ENCODE measurements around the gene GPSM3. TPM values are rescaled to one million over a fixed set of nuclear protein-coding genes. Genes with fewer than 3 reads are reported as not detected.

GPSM3 gene
- total and polyA plus RNA-seq, 2 of the 13 experiments (the other 11 are each of a cell fraction or from before 2014, with no cell fraction given): 0.18 to 6.2 TPM

DNA sequence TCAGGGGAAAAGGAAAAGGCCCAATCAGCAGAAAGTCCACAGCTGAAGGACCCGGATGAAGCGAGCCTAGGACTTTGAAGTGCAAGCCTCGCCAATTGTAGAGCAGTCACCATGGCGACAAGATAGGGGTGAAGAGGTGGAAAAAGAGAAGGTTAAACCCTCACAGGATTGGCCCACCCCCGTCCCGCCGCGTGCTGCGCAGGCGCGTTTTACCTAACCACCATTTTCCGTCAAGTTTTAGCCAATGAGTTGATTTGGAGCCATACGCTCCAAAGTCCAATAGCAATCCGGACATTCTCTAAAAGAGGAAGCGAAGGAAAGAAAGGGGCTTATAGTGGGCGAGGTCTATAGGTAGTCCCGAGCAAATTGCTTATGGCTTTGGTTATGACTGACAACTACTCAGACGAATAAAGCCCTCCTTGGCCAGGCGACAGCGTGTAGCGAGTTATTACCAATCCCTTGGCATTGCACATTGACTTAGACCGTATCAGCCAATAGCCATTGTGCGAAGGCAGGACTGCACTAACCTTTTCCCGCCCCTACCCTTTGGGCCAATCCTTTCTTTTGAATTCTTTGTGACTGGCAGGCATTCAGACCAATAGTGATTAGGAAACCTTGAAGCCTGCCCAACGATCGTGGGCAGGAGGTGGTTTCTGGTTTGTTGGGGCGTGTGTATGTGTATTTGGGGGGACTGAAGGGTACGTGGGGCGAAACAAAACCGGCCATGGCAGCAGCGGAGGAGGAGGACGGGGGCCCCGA lies 14.5 kb downstream of the GPSM3 start, which contains the start of gene RNF5 (continued):
- TF ChIP-seq, protein P1, sequence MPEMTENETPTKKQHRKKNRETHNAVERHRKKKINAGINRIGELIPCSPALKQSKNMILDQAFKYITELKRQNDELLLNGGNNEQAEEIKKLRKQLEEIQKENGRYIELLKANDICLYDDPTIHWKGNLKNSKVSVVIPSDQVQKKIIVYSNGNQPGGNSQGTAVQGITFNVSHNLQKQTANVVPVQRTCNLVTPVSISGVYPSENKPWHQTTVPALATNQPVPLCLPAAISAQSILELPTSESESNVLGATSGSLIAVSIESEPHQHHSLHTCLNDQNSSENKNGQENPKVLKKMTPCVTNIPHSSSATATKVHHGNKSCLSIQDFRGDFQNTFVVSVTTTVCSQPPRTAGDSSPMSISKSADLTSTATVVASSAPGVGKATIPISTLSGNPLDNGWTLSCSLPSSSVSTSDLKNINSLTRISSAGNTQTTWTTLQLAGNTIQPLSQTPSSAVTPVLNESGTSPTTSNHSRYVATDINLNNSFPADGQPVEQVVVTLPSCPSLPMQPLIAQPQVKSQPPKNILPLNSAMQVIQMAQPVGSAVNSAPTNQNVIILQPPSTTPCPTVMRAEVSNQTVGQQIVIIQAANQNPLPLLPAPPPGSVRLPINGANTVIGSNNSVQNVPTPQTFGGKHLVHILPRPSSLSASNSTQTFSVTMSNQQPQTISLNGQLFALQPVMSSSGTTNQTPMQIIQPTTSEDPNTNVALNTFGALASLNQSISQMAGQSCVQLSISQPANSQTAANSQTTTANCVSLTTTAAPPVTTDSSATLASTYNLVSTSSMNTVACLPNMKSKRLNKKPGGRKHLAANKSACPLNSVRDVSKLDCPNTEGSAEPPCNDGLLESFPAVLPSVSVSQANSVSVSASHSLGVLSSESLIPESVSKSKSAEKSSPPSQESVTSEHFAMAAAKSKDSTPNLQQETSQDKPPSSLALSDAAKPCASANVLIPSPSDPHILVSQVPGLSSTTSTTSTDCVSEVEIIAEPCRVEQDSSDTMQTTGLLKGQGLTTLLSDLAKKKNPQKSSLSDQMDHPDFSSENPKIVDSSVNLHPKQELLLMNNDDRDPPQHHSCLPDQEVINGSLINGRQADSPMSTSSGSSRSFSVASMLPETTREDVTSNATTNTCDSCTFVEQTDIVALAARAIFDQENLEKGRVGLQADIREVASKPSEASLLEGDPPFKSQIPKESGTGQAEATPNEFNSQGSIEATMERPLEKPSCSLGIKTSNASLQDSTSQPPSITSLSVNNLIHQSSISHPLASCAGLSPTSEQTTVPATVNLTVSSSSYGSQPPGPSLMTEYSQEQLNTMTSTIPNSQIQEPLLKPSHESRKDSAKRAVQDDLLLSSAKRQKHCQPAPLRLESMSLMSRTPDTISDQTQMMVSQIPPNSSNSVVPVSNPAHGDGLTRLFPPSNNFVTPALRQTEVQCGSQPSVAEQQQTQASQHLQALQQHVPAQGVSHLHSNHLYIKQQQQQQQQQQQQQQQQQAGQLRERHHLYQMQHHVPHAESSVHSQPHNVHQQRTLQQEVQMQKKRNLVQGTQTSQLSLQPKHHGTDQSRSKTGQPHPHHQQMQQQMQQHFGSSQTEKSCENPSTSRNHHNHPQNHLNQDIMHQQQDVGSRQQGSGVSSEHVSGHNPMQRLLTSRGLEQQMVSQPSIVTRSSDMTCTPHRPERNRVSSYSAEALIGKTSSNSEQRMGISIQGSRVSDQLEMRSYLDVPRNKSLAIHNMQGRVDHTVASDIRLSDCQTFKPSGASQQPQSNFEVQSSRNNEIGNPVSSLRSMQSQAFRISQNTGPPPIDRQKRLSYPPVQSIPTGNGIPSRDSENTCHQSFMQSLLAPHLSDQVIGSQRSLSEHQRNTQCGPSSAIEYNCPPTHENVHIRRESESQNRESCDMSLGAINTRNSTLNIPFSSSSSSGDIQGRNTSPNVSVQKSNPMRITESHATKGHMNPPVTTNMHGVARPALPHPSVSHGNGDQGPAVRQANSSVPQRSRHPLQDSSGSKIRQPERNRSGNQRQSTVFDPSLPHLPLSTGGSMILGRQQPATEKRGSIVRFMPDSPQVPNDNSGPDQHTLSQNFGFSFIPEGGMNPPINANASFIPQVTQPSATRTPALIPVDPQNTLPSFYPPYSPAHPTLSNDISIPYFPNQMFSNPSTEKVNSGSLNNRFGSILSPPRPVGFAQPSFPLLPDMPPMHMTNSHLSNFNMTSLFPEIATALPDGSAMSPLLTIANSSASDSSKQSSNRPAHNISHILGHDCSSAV (CRISPR knock-in tag; IDR thresholded peaks at IDR 0.05; ENCODE audit: borderline replicate concordance): no peak
- no peak; the same call in 1 of the 2 replicates for TF ChIP-seq DMAP1 (CRISPR knock-in tag; IDR thresholded peaks at IDR 0.05)
- TF ChIP-seq, protein P2, sequence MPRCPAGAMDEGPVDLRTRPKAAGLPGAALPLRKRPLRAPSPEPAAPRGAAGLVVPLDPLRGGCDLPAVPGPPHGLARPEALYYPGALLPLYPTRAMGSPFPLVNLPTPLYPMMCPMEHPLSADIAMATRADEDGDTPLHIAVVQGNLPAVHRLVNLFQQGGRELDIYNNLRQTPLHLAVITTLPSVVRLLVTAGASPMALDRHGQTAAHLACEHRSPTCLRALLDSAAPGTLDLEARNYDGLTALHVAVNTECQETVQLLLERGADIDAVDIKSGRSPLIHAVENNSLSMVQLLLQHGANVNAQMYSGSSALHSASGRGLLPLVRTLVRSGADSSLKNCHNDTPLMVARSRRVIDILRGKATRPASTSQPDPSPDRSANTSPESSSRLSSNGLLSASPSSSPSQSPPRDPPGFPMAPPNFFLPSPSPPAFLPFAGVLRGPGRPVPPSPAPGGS (CRISPR knock-in tag; IDR thresholded peaks at IDR 0.05): no peak
- TF ChIP-seq JUNB (CRISPR knock-in tag; IDR thresholded peaks at IDR 0.05; ENCODE audit: borderline replicate concordance): no peak
- no peak for TF ChIP-seq ZNF256 (CRISPR knock-in tag; conservative IDR thresholded peaks at IDR 0.05)
- no peak for TF ChIP-seq ZSCAN21 (CRISPR knock-in tag; IDR thresholded peaks at IDR 0.05; ENCODE audit: borderline replicate concordance)
- TF ChIP-seq ZBTB7A (CRISPR knock-in tag; IDR thresholded peaks at IDR 0.05): no peak
- TF ChIP-seq ZHX2 (IDR thresholded peaks at IDR 0.05; ENCODE audit: low read depth): no peak
- TF ChIP-seq ZHX2 (CRISPR knock-in tag; IDR thresholded peaks at IDR 0.05; ENCODE audit: borderline replicate concordance): no peak
- TF ChIP-seq, protein P3, sequence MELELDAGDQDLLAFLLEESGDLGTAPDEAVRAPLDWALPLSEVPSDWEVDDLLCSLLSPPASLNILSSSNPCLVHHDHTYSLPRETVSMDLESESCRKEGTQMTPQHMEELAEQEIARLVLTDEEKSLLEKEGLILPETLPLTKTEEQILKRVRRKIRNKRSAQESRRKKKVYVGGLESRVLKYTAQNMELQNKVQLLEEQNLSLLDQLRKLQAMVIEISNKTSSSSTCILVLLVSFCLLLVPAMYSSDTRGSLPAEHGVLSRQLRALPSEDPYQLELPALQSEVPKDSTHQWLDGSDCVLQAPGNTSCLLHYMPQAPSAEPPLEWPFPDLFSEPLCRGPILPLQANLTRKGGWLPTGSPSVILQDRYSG (CRISPR knock-in tag; IDR thresholded peaks at IDR 0.05): no peak
- TF ChIP-seq PHF8 (CRISPR knock-in tag; IDR thresholded peaks at IDR 0.05): no peak
- TF ChIP-seq ZFP41 (CRISPR knock-in tag; IDR thresholded peaks at IDR 0.05; ENCODE audit: borderline replicate concordance): no peak
